NCI-H2029 treated with DMSO at 0.1 percent for 48 hours (cell line): ENCODE measurements around the gene KLF11.
"Not testable (repeated sequence)": the region's sequence is repeated elsewhere in the genome, so short reads cannot be mapped to it uniquely, and the experiment has no call there.

Experiments used
- DNase-seq: peaks from one replicate; lab custom pipeline; 2025; lab: John Stamatoyannopoulos, UW

KLF11 gene

GRCh38 chr2:10085043-10085667 lies 41.8 kb downstream of the KLF11 start:
- no peak for DNase-seq

GRCh38 chr2:10085668-10086059 lies 42.3 kb downstream of the KLF11 start:
- no peak for DNase-seq

- no peak for DNase-seq
Observed at GRCh38 chr2:10086950-10087349, 43.6 kb downstream of the KLF11 start.

- DNase-seq, result no peak
Observed at GRCh38 chr2:10087360-10087759, 44.0 kb downstream of the KLF11 start.

GRCh38 chr2:10089565-10090190 lies 46.3 kb downstream of the KLF11 start:
- DNase-seq, result no peak

- DNase-seq, result no peak
Observed at GRCh38 chr2:10091182-10091888, 48.0 kb downstream of the KLF11 start.

GRCh38 chr2:10091889-10092244 lies 48.5 kb downstream of the KLF11 start:
- not testable (repeated sequence) for DNase-seq

GRCh38 chr2:10094271-10094814 lies 51.0 kb downstream of the KLF11 start:
- DNase-seq, result no peak

GRCh38 chr2:10095175-10095574 lies 51.8 kb downstream of the KLF11 start:
- DNase-seq, result no peak

- no peak for DNase-seq
Observed at GRCh38 chr2:10096641-10097040, 53.3 kb downstream of the KLF11 start.

GRCh38 chr2:10097352-10098148 lies 54.2 kb downstream of the KLF11 start:
- DNase-seq, result peak; percentile 30

- no peak for DNase-seq
Observed at GRCh38 chr2:10101491-10101890, 58.1 kb downstream of the KLF11 start.

- DNase-seq, result peak; percentile 38
Observed at GRCh38 chr2:10103179-10103578, 59.8 kb downstream of the KLF11 start.
